Skeletal muscle tissue (tissue), 4 donors: ENCODE data around the gene PSG6. TPM values are rescaled to one million over a fixed set of nuclear protein-coding genes. Genes with fewer than 3 reads are reported as not detected.
"Not testable (repeated sequence)": the region's sequence is repeated elsewhere in the genome, so short reads cannot be mapped to it uniquely, and the experiment has no call there.

Experiments used
- H3K27ac ChIP-seq: one replicate; pipeline ENCODE4 v1.7.0; 2013; ENCODE audit warnings: mild to moderate bottlenecking, low read depth, low read length, inconsistent platforms
- H3K27me3 ChIP-seq, 3 donors: one replicate each; pipeline ENCODE4 v1.7.0; 2013; ENCODE audit warnings: low read length in 3 of 3; ENCODE audit not compliant: control insufficient read depth in 3 of 3, insufficient read depth in 3 of 3
- H3K36me3 ChIP-seq, 3 donors: one replicate each; pipeline ENCODE4 v1.7.0; 2013; ENCODE audit warnings: low read length in 3 of 3; ENCODE audit not compliant: control insufficient read depth in 3 of 3, insufficient read depth in 3 of 3
- H3K4me1 ChIP-seq, 3 donors: one replicate each; pipeline ENCODE4 v1.7.0; 2013; ENCODE audit warnings: low read length in 3 of 3, mild to moderate bottlenecking in 3 of 3; ENCODE audit not compliant: control insufficient read depth in 3 of 3, insufficient read depth in 3 of 3
- H3K4me3 ChIP-seq, 3 donors: one replicate each; pipeline ENCODE4 v1.7.0; 2013; ENCODE audit warnings: low read length in 3 of 3
- H3K9ac ChIP-seq, 3 donors: one replicate each; pipeline ENCODE4 v1.7.0; 2013; ENCODE audit warnings: low read length in 3 of 3, mild to moderate bottlenecking in 3 of 3, moderate library complexity in 2 of 3, low read depth in 1 of 3
- H3K9me3 ChIP-seq, 3 donors: one replicate each; pipeline ENCODE4 v1.7.0; 2013; ENCODE audit warnings: low read length in 3 of 3; ENCODE audit not compliant: control insufficient read depth in 3 of 3
- total RNA-seq: library from RNA; depleted of rRNA; stranded (reverse); fragments of >200 nt; gene quantifications from one replicate; pipeline ENCODE4 v1.2.3, GENCODE V29; 2014
- donor health status: Osteomylitis.

Gene PSG6
- total RNA-seq, 1 donor from 2014 or later: not detected

- not testable (repeated sequence) for H3K9ac ChIP-seq, H3K27me3 ChIP-seq, H3K27ac ChIP-seq, H3K9me3 ChIP-seq, H3K4me3 ChIP-seq, H3K4me1 ChIP-seq, H3K36me3 ChIP-seq
Measured at GRCh38 chr19:42932485-42933101, 14.9 kb upstream of the PSG6 start.

GRCh38 chr19:42930214-42930613 is 12.5 kb upstream of the PSG6 start:
- H3K4me3 ChIP-seq, H3K4me1 ChIP-seq, H3K27me3 ChIP-seq, H3K9me3 ChIP-seq, H3K36me3 ChIP-seq, H3K9ac ChIP-seq, H3K27ac ChIP-seq: not testable (repeated sequence)

GRCh38 chr19:42928896-42929295 is 11.2 kb upstream of the PSG6 start:
- no peak overlapping the region for H3K9ac ChIP-seq
- no peak overlapping the region for H3K4me3 ChIP-seq
- no peaks in the 10 kb centered on the region for H3K4me1 ChIP-seq
- no peaks in the 10 kb centered on the region for H3K36me3 ChIP-seq
- H3K27me3 ChIP-seq: no peaks in the 10 kb centered on the region
- no peaks in the 10 kb centered on the region for H3K9me3 ChIP-seq
- H3K27ac ChIP-seq: no peak overlapping the region

- Histone ChIP-seq H3K27me3 (no peaks in the 10 kb centered on the region), H3K9me3 (no peaks in the 10 kb centered on the region), H3K27ac (no peak overlapping the region), H3K36me3 (no peaks in the 10 kb centered on the region), H3K9ac (no peak overlapping the region), H3K4me3 (no peak overlapping the region), H3K4me1 (no peaks in the 10 kb centered on the region)
Measured at GRCh38 chr19:42926781-42927180, 9.1 kb upstream of the PSG6 start.

GRCh38 chr19:42923106-42923505 is 5.4 kb upstream of the PSG6 start:
- not testable (repeated sequence) for H3K27ac ChIP-seq, H3K4me1 ChIP-seq, H3K36me3 ChIP-seq, H3K9ac ChIP-seq, H3K27me3 ChIP-seq, H3K4me3 ChIP-seq, H3K9me3 ChIP-seq

GRCh38 chr19:42920971-42921370 is 3.3 kb upstream of the PSG6 start:
- H3K9ac ChIP-seq, H3K27ac ChIP-seq, H3K36me3 ChIP-seq, H3K4me3 ChIP-seq, H3K27me3 ChIP-seq, H3K9me3 ChIP-seq, H3K4me1 ChIP-seq: not testable (repeated sequence)

GRCh38 chr19:42919757-42920079 is 2.0 kb upstream of the PSG6 start:
- no peaks in the 10 kb centered on the region for H3K27me3 ChIP-seq
- no peak overlapping the region for H3K4me3 ChIP-seq
- no peak overlapping the region for H3K9ac ChIP-seq
- no peaks in the 10 kb centered on the region for H3K4me1 ChIP-seq
- H3K9me3 ChIP-seq: no peaks in the 10 kb centered on the region
- no peak overlapping the region for H3K27ac ChIP-seq
- no peaks in the 10 kb centered on the region for H3K36me3 ChIP-seq

- H3K4me1 ChIP-seq, H3K27me3 ChIP-seq, H3K4me3 ChIP-seq, H3K27ac ChIP-seq, H3K36me3 ChIP-seq, H3K9ac ChIP-seq, H3K9me3 ChIP-seq: not testable (repeated sequence)
Measured at GRCh38 chr19:42919070-42919756, 1.5 kb upstream of the PSG6 start.

GRCh38 chr19:42918377-42919069 is 829 bp upstream of the PSG6 start:
- not testable (repeated sequence) for H3K9me3 ChIP-seq

GRCh38 chr19:42916931-42917330 is 763 bp downstream of the PSG6 start:
- H3K4me3 ChIP-seq, H3K27ac ChIP-seq, H3K9ac ChIP-seq, H3K4me1 ChIP-seq, H3K27me3 ChIP-seq, H3K9me3 ChIP-seq, H3K36me3 ChIP-seq: not testable (repeated sequence)

More at GRCh38 chr19:42918377-42919069, 829 bp upstream of the PSG6 start:
- not testable (repeated sequence) for H3K36me3 ChIP-seq, H3K27me3 ChIP-seq, H3K4me3 ChIP-seq, H3K9ac ChIP-seq, H3K4me1 ChIP-seq, H3K27ac ChIP-seq
